ENCODE results near the gene PAXIP1.
"Not testable (repeated sequence)": the region's sequence is repeated elsewhere in the genome, so short reads cannot be mapped to it uniquely, and the experiment has no call there.

Gene PAXIP1

DNA sequence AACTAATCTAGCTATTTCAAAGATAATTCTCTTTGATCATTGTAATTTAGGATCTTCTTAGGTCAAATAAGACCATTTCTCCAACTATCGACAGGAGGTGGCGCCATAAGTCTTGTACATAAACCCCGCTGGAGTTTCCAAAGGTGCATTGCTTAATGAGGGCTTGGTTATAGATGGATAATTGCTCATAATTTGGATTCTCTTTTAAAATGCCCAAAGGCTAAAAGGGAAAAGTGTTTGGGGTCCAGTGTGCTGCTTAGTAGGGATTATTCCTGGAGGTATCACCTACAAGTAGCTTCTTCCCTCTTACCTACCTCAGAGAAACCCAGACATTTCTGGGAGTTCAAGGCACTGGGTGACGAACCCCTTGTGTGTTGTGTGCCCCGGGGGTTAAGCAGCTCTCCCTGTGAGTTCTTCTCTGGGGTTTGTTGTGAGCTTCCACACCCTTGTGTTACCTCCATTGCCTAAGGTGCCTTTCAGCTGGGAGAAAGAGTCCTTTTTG is 75.2 kb downstream of the PAXIP1 start (continued):
- TF ChIP-seq REST (tag by site-specific recombination; IDR thresholded peaks at IDR 0.05) (no peak), ZNF433 (tag by site-specific recombination; IDR thresholded peaks at IDR 0.05; ENCODE audit: low read depth) (no peak), ZNF558 (tag by site-specific recombination; IDR thresholded peaks at IDR 0.05) (no peak), ZNF660 (tag by site-specific recombination; IDR thresholded peaks at IDR 0.05) (peak; percentile 53; the same call in 1 of the 2 replicates), ZNF518A (tag by site-specific recombination; conservative IDR thresholded peaks at IDR 0.05; ENCODE audit: low read depth) (no peak), ZNF274 (IDR thresholded peaks at IDR 0.05; ENCODE audit: low read length) (no peak), ZNF274 (tag by site-specific recombination; IDR thresholded peaks at IDR 0.05; ENCODE audit: borderline replicate concordance) (no peak), GLIS1 (tag by site-specific recombination; IDR thresholded peaks at IDR 0.05) (peak; percentile 51), SETDB1 (IDR thresholded peaks at IDR 0.05; ENCODE audit: insufficient read length, low read length) (no peak), ZNF350 (tag by site-specific recombination; IDR thresholded peaks at IDR 0.05) (no peak), PBX3 (CRISPR knock-in tag; IDR thresholded peaks at IDR 0.05) (no peak)
- TF ChIP-seq, protein P1, sequence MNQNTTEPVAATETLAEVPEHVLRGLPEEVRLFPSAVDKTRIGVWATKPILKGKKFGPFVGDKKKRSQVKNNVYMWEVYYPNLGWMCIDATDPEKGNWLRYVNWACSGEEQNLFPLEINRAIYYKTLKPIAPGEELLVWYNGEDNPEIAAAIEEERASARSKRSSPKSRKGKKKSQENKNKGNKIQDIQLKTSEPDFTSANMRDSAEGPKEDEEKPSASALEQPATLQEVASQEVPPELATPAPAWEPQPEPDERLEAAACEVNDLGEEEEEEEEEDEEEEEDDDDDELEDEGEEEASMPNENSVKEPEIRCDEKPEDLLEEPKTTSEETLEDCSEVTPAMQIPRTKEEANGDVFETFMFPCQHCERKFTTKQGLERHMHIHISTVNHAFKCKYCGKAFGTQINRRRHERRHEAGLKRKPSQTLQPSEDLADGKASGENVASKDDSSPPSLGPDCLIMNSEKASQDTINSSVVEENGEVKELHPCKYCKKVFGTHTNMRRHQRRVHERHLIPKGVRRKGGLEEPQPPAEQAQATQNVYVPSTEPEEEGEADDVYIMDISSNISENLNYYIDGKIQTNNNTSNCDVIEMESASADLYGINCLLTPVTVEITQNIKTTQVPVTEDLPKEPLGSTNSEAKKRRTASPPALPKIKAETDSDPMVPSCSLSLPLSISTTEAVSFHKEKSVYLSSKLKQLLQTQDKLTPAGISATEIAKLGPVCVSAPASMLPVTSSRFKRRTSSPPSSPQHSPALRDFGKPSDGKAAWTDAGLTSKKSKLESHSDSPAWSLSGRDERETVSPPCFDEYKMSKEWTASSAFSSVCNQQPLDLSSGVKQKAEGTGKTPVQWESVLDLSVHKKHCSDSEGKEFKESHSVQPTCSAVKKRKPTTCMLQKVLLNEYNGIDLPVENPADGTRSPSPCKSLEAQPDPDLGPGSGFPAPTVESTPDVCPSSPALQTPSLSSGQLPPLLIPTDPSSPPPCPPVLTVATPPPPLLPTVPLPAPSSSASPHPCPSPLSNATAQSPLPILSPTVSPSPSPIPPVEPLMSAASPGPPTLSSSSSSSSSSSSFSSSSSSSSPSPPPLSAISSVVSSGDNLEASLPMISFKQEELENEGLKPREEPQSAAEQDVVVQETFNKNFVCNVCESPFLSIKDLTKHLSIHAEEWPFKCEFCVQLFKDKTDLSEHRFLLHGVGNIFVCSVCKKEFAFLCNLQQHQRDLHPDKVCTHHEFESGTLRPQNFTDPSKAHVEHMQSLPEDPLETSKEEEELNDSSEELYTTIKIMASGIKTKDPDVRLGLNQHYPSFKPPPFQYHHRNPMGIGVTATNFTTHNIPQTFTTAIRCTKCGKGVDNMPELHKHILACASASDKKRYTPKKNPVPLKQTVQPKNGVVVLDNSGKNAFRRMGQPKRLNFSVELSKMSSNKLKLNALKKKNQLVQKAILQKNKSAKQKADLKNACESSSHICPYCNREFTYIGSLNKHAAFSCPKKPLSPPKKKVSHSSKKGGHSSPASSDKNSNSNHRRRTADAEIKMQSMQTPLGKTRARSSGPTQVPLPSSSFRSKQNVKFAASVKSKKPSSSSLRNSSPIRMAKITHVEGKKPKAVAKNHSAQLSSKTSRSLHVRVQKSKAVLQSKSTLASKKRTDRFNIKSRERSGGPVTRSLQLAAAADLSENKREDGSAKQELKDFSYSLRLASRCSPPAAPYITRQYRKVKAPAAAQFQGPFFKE (tag by site-specific recombination; IDR thresholded peaks at IDR 0.05; ENCODE audit: borderline replicate concordance), result no peak

GRCh38 chr7:154922472-154922871 is 80.5 kb downstream of the PAXIP1 start:
- H3K9me3 ChIP-seq (ENCODE audit: control insufficient read depth, insufficient read depth, low read depth, low read length); H3K4me3 ChIP-seq (ENCODE audit: low read depth, low read length); POLR2A ChIA-PET; H3K36me3 ChIP-seq (ENCODE audit: control insufficient read depth in 2 of 2, insufficient read depth in 1 of 2, low read length in 2 of 2); H3K4me1 ChIP-seq (ENCODE audit: control insufficient read depth, insufficient read depth, low read length); H3K27ac ChIP-seq (ENCODE audit: extremely low read depth, low read depth, low read length): not testable (repeated sequence)
- CTCF ChIA-PET, result interaction anchor here (1.8 to 2.6 kb wide), 2 partner anchors 10 to 423 kb away, joined by 6 to 21 read pairs; no protein-coding TSS in a partner anchor
